GM19023 (cell line): Measurements from ENCODE around the gene MAPKAPK2.
"Not testable (repeated sequence)": the region's sequence is repeated elsewhere in the genome, so short reads cannot be mapped to it uniquely, and the experiment has no call there.

Source experiments
- ATAC-seq: cut with Tn5 transposase; IDR thresholded peaks from one replicate; pipeline ENCODE4 v1.9.1; 2021; ENCODE audit warnings: mild to moderate bottlenecking, moderate library complexity; ENCODE audit not compliant: unreplicated experiment

MAPKAPK2 gene

GRCh38 chr1:206684478-206685333, at the start of gene MAPKAPK2:
Gene MAPKAPK2 (plus strand): TSS chr1:206684905. CDS start chr1:206685230, 325 bp downstream.
- ATAC-seq: peak; percentile 48

GRCh38 chr1:206635080-206635977, 49.4 kb upstream of the MAPKAPK2 start, which contains the start of gene DYRK3:
Gene DYRK3 (plus strand): TSS chr1:206635536. CDS start chr1:206635704, 168 bp downstream.
- ATAC-seq: peak; percentile 93

- ATAC-seq: no peak
Measured at GRCh38 chr1:206635978-206636345, 48.7 kb upstream of the MAPKAPK2 start.

GRCh38 chr1:206636671-206637070, 48.0 kb upstream of the MAPKAPK2 start:
- ATAC-seq: no peak

GRCh38 chr1:206637605-206638004, 47.1 kb upstream of the MAPKAPK2 start:
- ATAC-seq: no peak

GRCh38 chr1:206642074-206642473, 42.6 kb upstream of the MAPKAPK2 start:
- not testable (repeated sequence) for ATAC-seq

- ATAC-seq: no peak
Measured at GRCh38 chr1:206643118-206643698, 41.5 kb upstream of the MAPKAPK2 start.

- ATAC-seq: no peak
Measured at GRCh38 chr1:206646504-206646903, 38.2 kb upstream of the MAPKAPK2 start.

GRCh38 chr1:206647224-206647623, 37.5 kb upstream of the MAPKAPK2 start:
- no peak for ATAC-seq

GRCh38 chr1:206649261-206649921, 35.3 kb upstream of the MAPKAPK2 start:
- no peak for ATAC-seq

- no peak for ATAC-seq
Measured at GRCh38 chr1:206651014-206651413, 33.7 kb upstream of the MAPKAPK2 start.

GRCh38 chr1:206651958-206652890, 32.5 kb upstream of the MAPKAPK2 start:
- no peak for ATAC-seq

- ATAC-seq: no peak
Measured at GRCh38 chr1:206653715-206654459, 30.8 kb upstream of the MAPKAPK2 start.

GRCh38 chr1:206654828-206655227, 29.9 kb upstream of the MAPKAPK2 start:
- no peak for ATAC-seq

- no peak for ATAC-seq
Measured at GRCh38 chr1:206655471-206655882, 29.2 kb upstream of the MAPKAPK2 start.

GRCh38 chr1:206656936-206657335, 27.8 kb upstream of the MAPKAPK2 start:
- no peak for ATAC-seq

- no peak for ATAC-seq
Measured at GRCh38 chr1:206657751-206658150, 27.0 kb upstream of the MAPKAPK2 start.

- ATAC-seq: no peak
Measured at GRCh38 chr1:206658264-206658980, 26.3 kb upstream of the MAPKAPK2 start.
